Esophagus squamous epithelium (tissue), 5 donors: Measurements from ENCODE around the gene NR6A1. TPM values are rescaled to one million over a fixed set of nuclear protein-coding genes. Genes with fewer than 3 reads are reported as not detected.

Experiments used
- DNase-seq: peaks from one replicate; lab custom pipeline; 2025; lab: John Stamatoyannopoulos, UW
- H3K27ac ChIP-seq, 4 donors: fragments of 200-600 bp; sonication (generic); one replicate each; pipeline ENCODE4 v1.5.1; 2016 to 2019; ENCODE audit warnings: mild to moderate bottlenecking in 1 of 4
- H3K27me3 ChIP-seq, 4 donors: fragments of 200-600 bp; sonication (generic); 1 replicate in 3 of 4; 2 replicates in 1 of 4; pipeline versions ENCODE4 v1.5.1 to v1.6.0; 2017 to 2021; ENCODE audit warnings: antibody characterized with exemption in 1 of 4
- H3K36me3 ChIP-seq, 3 donors: fragments of 200-600 bp; sonication (generic); one replicate each; pipeline ENCODE4 v1.5.1; 2016 to 2019
- H3K4me1 ChIP-seq, 3 donors: fragments of 200-600 bp; sonication (generic); one replicate each; pipeline ENCODE4 v1.5.1; 2017 to 2019
- H3K4me3 ChIP-seq, 4 donors: fragments of 200-600 bp; sonication (generic); 1 replicate in 3 of 4; 2 replicates in 1 of 4; pipeline ENCODE4 v1.5.1; 2016 to 2019; ENCODE audit warnings: mild to moderate bottlenecking in 2 of 4, moderate library complexity in 1 of 4
- H3K9me3 ChIP-seq, 3 donors: fragments of 200-600 bp; sonication (generic); one replicate each; pipeline ENCODE4 v1.5.1; 2016 to 2019
- CTCF ChIP-seq, 6 experiments: fragments of 450-650 bp in 4 of 6; fragments of 200-600 bp in 2 of 6; sonication (generic) in 2 of 6; IDR thresholded peaks; one replicate each; pipeline ENCODE4 v1.5.1; 2016 to 2019; ENCODE audit warnings: antibody characterized with exemption in 6 of 6, mild to moderate bottlenecking in 4 of 6, moderate library complexity in 4 of 6
- POLR2A ChIP-seq, 4 donors: fragments of 450-650 bp; IDR thresholded peaks; one replicate each; pipeline ENCODE4 v1.6.1; 2017; ENCODE audit warnings: antibody characterized with exemption in 4 of 4, mild to moderate bottlenecking in 4 of 4, moderate library complexity in 3 of 4
- WGBS, 2 donors: methylation state at CpG; one replicate each; pipeline ENCODE4 v1.1.5; 2018; 5-methylcytosine and 5-hydroxymethylcytosine counted together
- intact Hi-C: fragments of 100-400 bp; cut with DNase I; formaldehyde crosslinking; loops from one replicate; pipeline ENCODE4 v1.15.0; 2022
- total RNA-seq, 4 donors: library from RNA; depleted of rRNA; stranded (reverse); fragments of >200 nt; gene quantifications; one replicate each; pipeline ENCODE4 v1.1.0, GENCODE V29; 2016
- donor health status: DM: yes; HTN: yes; CAD: no.

The NR6A1 gene
- total RNA-seq, 4 donors from 2014 or later, result 1.9 to 4.0 (median 2.7) TPM

- intact Hi-C loops, result no loop called here
- no peak overlapping the region for H3K4me3 ChIP-seq
- TF ChIP-seq POLR2A (IDR thresholded peaks at IDR 0.05) (no peak), CTCF (IDR thresholded peaks at IDR 0.05) (no peak)
- H3K27me3 ChIP-seq, result no peaks in the 10 kb centered on the region
- H3K27ac ChIP-seq, result peak overlapping the region in 3 of 4 donors; percentile 17 to 79 (median 43)
- no peak for DNase-seq
- H3K36me3 ChIP-seq, result no peaks in the 10 kb centered on the region
- no peaks in the 10 kb centered on the region for H3K9me3 ChIP-seq
- 45 to 61% methylated on average over 9 of the region's 10 CpGs for whole genome bisulfite sequencing, 2 donors
- H3K4me1 ChIP-seq, result peaks cover 24 to 90% (median 40%) of the 10 kb centered on the region in 3 donors
Observed at GRCh38 chr9:124797343-124798103, 26.4 kb upstream of the NR6A1 start.

- H3K36me3 ChIP-seq, result peaks cover 0 to 1% (median 0%) of the 10 kb centered on the region in 3 donors
- peak overlapping the region in 3 of 4 donors; percentile 40 to 79 (median 43) for H3K27ac ChIP-seq
- peaks cover 23 to 80% (median 41%) of the 10 kb centered on the region in 3 donors for H3K4me1 ChIP-seq
- intact Hi-C loops, result no loop called here
- no peaks in the 10 kb centered on the region for H3K9me3 ChIP-seq
- no peak for DNase-seq
- TF ChIP-seq POLR2A (IDR thresholded peaks at IDR 0.05), result no peak
- no peak for TF ChIP-seq CTCF (IDR thresholded peaks at IDR 0.05)
- no peak overlapping the region for H3K4me3 ChIP-seq
- H3K27me3 ChIP-seq, result no peaks in the 10 kb centered on the region
- 44 to 71% methylated on average over 6 to 8 of the region's 9 CpGs for WGBS, 2 donors
Observed at GRCh38 chr9:124795881-124796431, 24.8 kb upstream of the NR6A1 start.

- Histone ChIP-seq H3K27ac (peak overlapping the region in 2 of 4 donors; percentile 43 to 79), H3K27me3 (no peaks in the 10 kb centered on the region), H3K36me3 (peaks cover 0 to 8% (median 0%) of the 10 kb centered on the region in 3 donors), H3K4me3 (no peak overlapping the region), H3K9me3 (no peaks in the 10 kb centered on the region), H3K4me1 (peaks cover 14 to 71% (median 32%) of the 10 kb centered on the region in 3 donors)
- TF ChIP-seq CTCF (IDR thresholded peaks at IDR 0.05), result peak in 2 of 6 experiments; percentile 22 to 30
- TF ChIP-seq POLR2A (IDR thresholded peaks at IDR 0.05), result no peak
- 89 to 92% methylated on average over 3 to 7 of the region's 11 CpGs for WGBS, 2 donors
- intact Hi-C loops, result no loop called here
- DNase-seq, result no peak
Observed at GRCh38 chr9:124794902-124795491, 23.9 kb upstream of the NR6A1 start.

GRCh38 chr9:124793015-124793541 lies 22.0 kb upstream of the NR6A1 start:
- TF ChIP-seq CTCF (IDR thresholded peaks at IDR 0.05) (no peak), POLR2A (IDR thresholded peaks at IDR 0.05) (no peak)
- intact Hi-C loops, result no loop called here

More at GRCh38 chr9:124793015-124793541, 22.0 kb upstream of the NR6A1 start:
- peaks cover 8 to 52% (median 17%) of the 10 kb centered on the region in 3 donors for H3K4me1 ChIP-seq
- peaks cover 0 to 8% (median 0%) of the 10 kb centered on the region in 3 donors for H3K36me3 ChIP-seq
- H3K27me3 ChIP-seq, result no peaks in the 10 kb centered on the region
- 49 to 53% methylated on average over 6 to 7 of the region's 9 CpGs for WGBS, 2 donors
- H3K27ac ChIP-seq, result peak overlapping the region in 3 of 4 donors; percentile 33 to 73 (median 54)
- no peak overlapping the region for H3K4me3 ChIP-seq
- DNase-seq, result no peak
- H3K9me3 ChIP-seq, result no peaks in the 10 kb centered on the region
